ENCODE results near the gene CCR3.

DNA sequence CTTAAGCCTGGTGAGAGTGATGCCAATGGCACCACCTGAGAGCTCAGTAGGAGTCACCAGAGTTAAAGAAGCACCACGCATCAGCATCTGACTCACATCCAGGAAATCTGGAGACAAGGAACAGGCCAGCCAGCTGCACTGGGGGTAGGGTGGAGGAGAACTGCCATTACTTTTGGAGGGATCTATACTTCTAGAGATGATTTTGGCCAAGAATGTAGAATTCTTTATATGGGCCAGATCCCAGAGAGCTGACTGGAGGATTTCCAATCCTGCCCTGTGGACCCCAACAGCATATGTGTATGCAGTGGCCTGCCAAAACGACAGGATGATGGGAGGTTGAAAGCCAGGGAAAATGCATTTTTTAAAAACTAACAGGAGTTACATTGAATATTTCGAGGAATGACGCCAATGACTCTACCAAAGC lies 29.8 kb downstream of the CCR3 start:
- TF ChIP-seq EZH2 (IDR thresholded peaks at IDR 0.05; ENCODE audit: borderline replicate concordance, low read depth, low read length, severe bottlenecking): no peak
- TF ChIP-seq, protein P1, sequence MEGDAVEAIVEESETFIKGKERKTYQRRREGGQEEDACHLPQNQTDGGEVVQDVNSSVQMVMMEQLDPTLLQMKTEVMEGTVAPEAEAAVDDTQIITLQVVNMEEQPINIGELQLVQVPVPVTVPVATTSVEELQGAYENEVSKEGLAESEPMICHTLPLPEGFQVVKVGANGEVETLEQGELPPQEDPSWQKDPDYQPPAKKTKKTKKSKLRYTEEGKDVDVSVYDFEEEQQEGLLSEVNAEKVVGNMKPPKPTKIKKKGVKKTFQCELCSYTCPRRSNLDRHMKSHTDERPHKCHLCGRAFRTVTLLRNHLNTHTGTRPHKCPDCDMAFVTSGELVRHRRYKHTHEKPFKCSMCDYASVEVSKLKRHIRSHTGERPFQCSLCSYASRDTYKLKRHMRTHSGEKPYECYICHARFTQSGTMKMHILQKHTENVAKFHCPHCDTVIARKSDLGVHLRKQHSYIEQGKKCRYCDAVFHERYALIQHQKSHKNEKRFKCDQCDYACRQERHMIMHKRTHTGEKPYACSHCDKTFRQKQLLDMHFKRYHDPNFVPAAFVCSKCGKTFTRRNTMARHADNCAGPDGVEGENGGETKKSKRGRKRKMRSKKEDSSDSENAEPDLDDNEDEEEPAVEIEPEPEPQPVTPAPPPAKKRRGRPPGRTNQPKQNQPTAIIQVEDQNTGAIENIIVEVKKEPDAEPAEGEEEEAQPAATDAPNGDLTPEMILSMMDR (IDR thresholded peaks at IDR 0.05; ENCODE audit: borderline replicate concordance, extremely low read depth, low read length, poor library complexity, severe bottlenecking): no peak

All from DND-41 (cell line).